Breast epithelium (tissue), 4 donors: ENCODE data around the gene TGFBR3. TPM values are rescaled to one million over a fixed set of nuclear protein-coding genes. Genes with fewer than 3 reads are reported as not detected.

Source experiments
- DNase-seq, 2 donors: peaks; one replicate each; pipeline ENCODE4 v3.0.0-alpha.2; 2019; ENCODE audit warnings: low spot score in 2 of 2
- H3K27ac ChIP-seq, 2 donors: fragments of 200-600 bp; sonication (generic) in 1 of 2; one replicate each; pipeline ENCODE4 v1.5.1; 2016 to 2019; ENCODE audit warnings: mild to moderate bottlenecking in 1 of 2
- H3K27me3 ChIP-seq, 2 donors: fragments of 200-600 bp; sonication (generic) in 1 of 2; one replicate each; pipeline versions ENCODE4 v1.5.1 to v1.6.0; 2017 to 2019; ENCODE audit warnings: control low read depth in 1 of 2, mild to moderate bottlenecking in 1 of 2
- H3K36me3 ChIP-seq: fragments of 200-600 bp; one replicate; pipeline ENCODE4 v1.5.1; 2019
- H3K4me1 ChIP-seq, 2 donors: fragments of 200-600 bp; sonication (generic); one replicate each; pipeline ENCODE4 v1.5.1; 2016 to 2019; ENCODE audit warnings: control low read depth in 1 of 2
- H3K4me3 ChIP-seq, 3 donors: fragments of 200-600 bp; sonication (generic); 1 replicate in 2 of 3; 2 replicates in 1 of 3; pipeline ENCODE4 v1.5.1; 2016 to 2019; ENCODE audit warnings: mild to moderate bottlenecking in 3 of 3, moderate library complexity in 2 of 3
- H3K9me3 ChIP-seq, 2 donors: fragments of 200-600 bp; sonication (generic) in 1 of 2; one replicate each; pipeline ENCODE4 v1.5.1; 2016 to 2019; ENCODE audit warnings: control low read depth in 1 of 2
- CTCF ChIP-seq, 3 donors: fragments of 450-650 bp; IDR thresholded peaks; one replicate each; pipeline ENCODE4 v1.5.1; 2016 to 2017; ENCODE audit warnings: antibody characterized with exemption in 3 of 3, mild to moderate bottlenecking in 3 of 3, moderate library complexity in 3 of 3
- POLR2A ChIP-seq: fragments of 450-650 bp; IDR thresholded peaks from one replicate; pipeline ENCODE4 v1.6.1; 2016; ENCODE audit warnings: antibody characterized with exemption, mild to moderate bottlenecking, moderate library complexity
- POLR2AphosphoS5 ChIP-seq, 3 donors: sonication (generic); formaldehyde crosslinking; IDR thresholded peaks; one replicate each; pipeline ENCODE4 v1.6.1; 2017; ENCODE audit warnings: antibody characterized with exemption in 3 of 3
- intact Hi-C: fragments of 100-400 bp; cut with DNase I; formaldehyde crosslinking; loops from one replicate; pipeline ENCODE4 v1.15.1; 2023; ENCODE audit warnings: low total_unique reads
- total RNA-seq, 3 donors: library from RNA; depleted of rRNA; stranded (reverse); fragments of >200 nt; gene quantifications; one replicate each; pipeline ENCODE4 v1.1.0, GENCODE V29; 2016

The TGFBR3 gene
- total RNA-seq, 3 donors from 2014 or later: 127 to 287 (median 167) TPM

GRCh38 chr1:91792489-91793071, 93.4 kb downstream of the TGFBR3 start:
- TF ChIP-seq CTCF (IDR thresholded peaks at IDR 0.05): no peak
- Histone ChIP-seq H3K27ac (peak overlapping the region; percentile 37 to 82), H3K9me3 (no peaks in the 10 kb centered on the region), H3K27me3 (no peaks in the 10 kb centered on the region), H3K36me3 (no peaks in the 10 kb centered on the region), H3K4me3 (no peak overlapping the region), H3K4me1 (peaks cover 7 to 24% of the 10 kb centered on the region in 2 donors)
- intact Hi-C loops: no loop called here
- DNase-seq: no peak

- H3K9me3 ChIP-seq: no peaks in the 10 kb centered on the region
- H3K4me3 ChIP-seq: peak overlapping the region in 1 of 3 donors; percentile 3
- intact Hi-C loops: no loop called here
- H3K27me3 ChIP-seq: no peaks in the 10 kb centered on the region
- H3K36me3 ChIP-seq: no peaks in the 10 kb centered on the region
- H3K4me1 ChIP-seq: peaks cover 7 to 24% of the 10 kb centered on the region in 2 donors
- TF ChIP-seq CTCF (IDR thresholded peaks at IDR 0.05) (no peak), POLR2A (no peak), POLR2AphosphoS5 (IDR thresholded peaks at IDR 0.05) (no peak)
- DNase-seq: no peak
- H3K27ac ChIP-seq: peak overlapping the region; percentile 37 to 82
These were observed 94.1 kb downstream of the TGFBR3 start for GRCh38 chr1:91791691-91792488.

DNA sequence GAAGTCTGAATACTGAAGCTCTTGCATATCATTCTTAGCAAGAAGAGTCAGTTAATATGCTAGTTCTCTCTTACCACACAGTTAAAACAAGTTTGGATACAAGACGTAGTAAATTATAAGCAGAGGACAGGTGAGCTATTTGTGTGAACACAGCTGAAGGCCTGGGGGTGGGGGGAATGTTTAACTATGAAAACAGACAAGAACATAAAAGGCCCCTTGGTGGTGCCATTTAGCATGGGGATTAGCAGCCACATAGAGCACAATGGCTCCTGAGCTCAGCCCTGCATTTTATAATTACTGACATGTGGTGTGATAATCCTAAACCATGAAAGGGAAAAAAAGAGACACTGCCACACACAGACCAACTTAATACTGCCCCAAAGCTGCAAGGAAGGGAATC, 94.8 kb downstream of the TGFBR3 start:
- Histone ChIP-seq H3K4me1 (peaks cover 7 to 24% of the 10 kb centered on the region in 2 donors), H3K4me3 (no peak overlapping the region), H3K36me3 (no peaks in the 10 kb centered on the region), H3K9me3 (no peaks in the 10 kb centered on the region), H3K27me3 (no peaks in the 10 kb centered on the region), H3K27ac (peak overlapping the region; percentile 37 to 82)
- DNase-seq: no peak
- intact Hi-C loops: no loop called here
- TF ChIP-seq POLR2AphosphoS5 (IDR thresholded peaks at IDR 0.05) (no peak), CTCF (IDR thresholded peaks at IDR 0.05) (no peak), POLR2A (no peak)

GRCh38 chr1:91790392-91790791, 95.6 kb downstream of the TGFBR3 start:
- Histone ChIP-seq H3K27me3 (no peaks in the 10 kb centered on the region), H3K4me3 (no peak overlapping the region), H3K9me3 (no peaks in the 10 kb centered on the region), H3K36me3 (no peaks in the 10 kb centered on the region), H3K4me1 (peaks cover 7 to 18% of the 10 kb centered on the region in 2 donors), H3K27ac (peak overlapping the region in 1 of 2 donors; percentile 68)
- TF ChIP-seq POLR2A (no peak), POLR2AphosphoS5 (IDR thresholded peaks at IDR 0.05) (no peak), CTCF (IDR thresholded peaks at IDR 0.05) (no peak)
- intact Hi-C loops: no loop called here
- no peak for DNase-seq

DNA sequence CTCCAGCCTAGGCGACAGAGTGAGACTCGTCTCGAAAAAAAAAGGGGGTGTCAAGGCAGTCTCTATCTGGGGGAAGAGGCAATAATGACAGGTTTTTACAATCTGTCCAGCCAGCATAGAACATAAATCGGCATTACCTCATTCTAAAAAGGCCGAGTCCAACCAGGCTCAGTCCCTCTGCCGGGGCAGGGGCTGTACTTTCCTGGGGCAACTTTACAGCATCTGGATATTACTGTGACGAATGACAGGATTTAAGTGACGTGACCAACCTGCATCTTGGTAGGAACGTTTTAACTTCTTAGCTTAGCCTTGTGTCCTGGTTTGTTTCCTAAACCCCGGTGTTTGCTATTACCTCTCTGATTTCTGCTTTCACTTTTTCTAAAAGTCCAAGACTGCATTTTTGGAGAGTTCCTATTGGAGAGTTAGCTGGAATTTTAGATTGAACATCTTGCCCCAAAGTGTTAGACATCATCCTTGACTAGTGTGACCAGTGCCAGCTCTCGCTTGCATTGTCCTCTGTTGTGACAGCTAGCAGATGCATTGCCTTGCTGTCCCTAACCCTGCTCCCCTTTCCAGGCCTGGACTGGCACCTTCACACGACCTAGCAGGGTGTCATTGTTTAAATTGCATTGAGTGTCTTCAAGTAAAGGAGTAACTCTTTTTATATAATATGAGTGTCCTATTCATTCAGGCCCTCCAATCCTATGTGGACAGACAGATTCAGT, 96.5 kb downstream of the TGFBR3 start:
- intact Hi-C loops: no loop called here
- TF ChIP-seq POLR2A (no peak), POLR2AphosphoS5 (IDR thresholded peaks at IDR 0.05) (no peak), CTCF (IDR thresholded peaks at IDR 0.05) (no peak)
- H3K9me3 ChIP-seq: no peaks in the 10 kb centered on the region
- no peak overlapping the region for H3K4me3 ChIP-seq
- H3K27ac ChIP-seq: peak overlapping the region; percentile 25 to 68
- H3K27me3 ChIP-seq: no peaks in the 10 kb centered on the region
- DNase-seq: no peak
- H3K4me1 ChIP-seq: peaks cover 7 to 15% of the 10 kb centered on the region in 2 donors
- H3K36me3 ChIP-seq: no peaks in the 10 kb centered on the region
